Gastroesophageal sphincter (tissue), 3 donors: ENCODE results near the gene INPP5A.

Source experiments
- POLR2A ChIP-seq, 2 donors: fragments of 450-650 bp; IDR thresholded peaks; one replicate each; pipeline ENCODE4 v1.6.1; 2017; ENCODE audit warnings: antibody characterized with exemption in 2 of 2, mild to moderate bottlenecking in 2 of 2, moderate library complexity in 1 of 2
- TF ChIP-seq, protein P1 (sequence below), 4 experiments: fragments of 200-600 bp in 2 of 4; fragments of 450-650 bp in 2 of 4; sonication (generic) in 1 of 4; IDR thresholded peaks; one replicate each; pipeline ENCODE4 v1.5.1; 2017 to 2019; ENCODE audit warnings: antibody characterized with exemption in 4 of 4, mild to moderate bottlenecking in 2 of 4, moderate library complexity in 2 of 4

DNA sequence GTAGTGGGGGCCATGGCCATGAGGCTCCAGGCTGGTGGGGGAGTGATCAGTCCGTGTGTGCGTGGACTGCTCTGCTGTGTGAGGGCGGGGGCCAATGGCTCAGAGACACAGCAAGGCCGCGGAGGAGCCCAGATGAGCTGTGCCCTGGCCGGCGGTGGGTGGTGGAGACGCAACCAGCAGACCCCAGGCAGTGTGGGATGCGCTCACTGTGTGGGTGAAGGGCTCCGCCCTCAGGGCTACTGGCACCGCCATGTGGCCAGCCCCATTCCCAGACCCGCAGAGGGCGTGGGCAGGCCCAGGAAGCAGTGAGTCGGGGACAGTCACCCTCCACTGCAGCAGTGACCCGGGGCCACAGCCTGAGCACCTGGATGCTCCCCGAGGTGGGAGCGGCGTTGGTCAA lies 239.2 kb downstream of the INPP5A start:
- TF ChIP-seq, protein P1, sequence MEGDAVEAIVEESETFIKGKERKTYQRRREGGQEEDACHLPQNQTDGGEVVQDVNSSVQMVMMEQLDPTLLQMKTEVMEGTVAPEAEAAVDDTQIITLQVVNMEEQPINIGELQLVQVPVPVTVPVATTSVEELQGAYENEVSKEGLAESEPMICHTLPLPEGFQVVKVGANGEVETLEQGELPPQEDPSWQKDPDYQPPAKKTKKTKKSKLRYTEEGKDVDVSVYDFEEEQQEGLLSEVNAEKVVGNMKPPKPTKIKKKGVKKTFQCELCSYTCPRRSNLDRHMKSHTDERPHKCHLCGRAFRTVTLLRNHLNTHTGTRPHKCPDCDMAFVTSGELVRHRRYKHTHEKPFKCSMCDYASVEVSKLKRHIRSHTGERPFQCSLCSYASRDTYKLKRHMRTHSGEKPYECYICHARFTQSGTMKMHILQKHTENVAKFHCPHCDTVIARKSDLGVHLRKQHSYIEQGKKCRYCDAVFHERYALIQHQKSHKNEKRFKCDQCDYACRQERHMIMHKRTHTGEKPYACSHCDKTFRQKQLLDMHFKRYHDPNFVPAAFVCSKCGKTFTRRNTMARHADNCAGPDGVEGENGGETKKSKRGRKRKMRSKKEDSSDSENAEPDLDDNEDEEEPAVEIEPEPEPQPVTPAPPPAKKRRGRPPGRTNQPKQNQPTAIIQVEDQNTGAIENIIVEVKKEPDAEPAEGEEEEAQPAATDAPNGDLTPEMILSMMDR (IDR thresholded peaks at IDR 0.05): no peak
- no peak for TF ChIP-seq POLR2A (IDR thresholded peaks at IDR 0.05)
